Neuronal stem cell (in vitro differentiated cells): ENCODE measurements around the gene CCL25. TPM values are rescaled to one million over a fixed set of nuclear protein-coding genes. Genes with fewer than 3 reads are reported as not detected.

ENCODE experiments used
- DNase-seq: peaks from one replicate; pipeline ENCODE4 v3.0.0-alpha.2; 2013; ENCODE audit warnings: low spot score
- H2AFZ ChIP-seq: one replicate; pipeline ENCODE4 v1.6.1; 2013; ENCODE audit warnings: mild to moderate bottlenecking, low read length, inconsistent platforms
- H2AK5ac ChIP-seq: 2 replicates; pipeline ENCODE4 v1.6.1; 2013; ENCODE audit warnings: low read depth, mild to moderate bottlenecking, inconsistent platforms, low read length, moderate library complexity, mixed read lengths
- H2BK120ac ChIP-seq: 2 replicates; pipeline ENCODE4 v1.6.1; 2013; ENCODE audit warnings: low read depth, mild to moderate bottlenecking, inconsistent platforms, low read length, moderate library complexity, mixed read lengths
- H2BK12ac ChIP-seq: one replicate; pipeline ENCODE4 v1.6.1; 2013; ENCODE audit warnings: low read length, inconsistent platforms
- H2BK15ac ChIP-seq: 2 replicates; pipeline ENCODE4 v1.6.1; 2013; ENCODE audit warnings: mild to moderate bottlenecking, low read length, inconsistent platforms, mixed read lengths
- H2BK5ac ChIP-seq: one replicate; pipeline ENCODE4 v1.6.1; 2013; ENCODE audit warnings: inconsistent platforms, mild to moderate bottlenecking, low read length, moderate library complexity
- H3K14ac ChIP-seq: one replicate; pipeline ENCODE4 v1.6.1; 2013; ENCODE audit warnings: low read length, inconsistent platforms
- H3K18ac ChIP-seq: 2 replicates; pipeline ENCODE4 v1.6.1; 2013; ENCODE audit warnings: low read length, inconsistent platforms
- H3K23ac ChIP-seq: 2 replicates; pipeline ENCODE4 v1.6.1; 2013; ENCODE audit warnings: low read depth, mild to moderate bottlenecking, mixed read lengths, low read length, inconsistent platforms; ENCODE audit not compliant: poor library complexity
- H3K27ac ChIP-seq: replicated peaks from 3 replicates; pipeline ENCODE4 v1.5.1; 2013; ENCODE audit warnings: low read length, inconsistent platforms
- H3K27me3 ChIP-seq, 3 experiments: 2 replicates each; pipeline ENCODE4 v1.6.1; 2013; ENCODE audit warnings: low read length in 3 of 3, mild to moderate bottlenecking in 2 of 3, inconsistent platforms in 1 of 3, low read depth in 1 of 3, mixed read lengths in 1 of 3, moderate library complexity in 1 of 3; ENCODE audit not compliant: control insufficient read depth in 3 of 3, insufficient read depth in 3 of 3
- H3K36me3 ChIP-seq, 2 donors: replicated peaks in 1 of 2; 2 replicates each; pipeline ENCODE4 v1.6.1; 2013; ENCODE audit warnings: low read length in 2 of 2; ENCODE audit not compliant: control insufficient read depth in 2 of 2, insufficient read depth in 2 of 2
- H3K4ac ChIP-seq: 2 replicates; pipeline ENCODE4 v1.6.1; 2013; ENCODE audit warnings: inconsistent platforms, mild to moderate bottlenecking, low read length, moderate library complexity
- H3K4me1 ChIP-seq, 2 donors: 1 replicate in 1 of 2; 2 replicates in 1 of 2; pipeline ENCODE4 v1.6.1; 2013; ENCODE audit warnings: low read length in 2 of 2, low read depth in 1 of 2; ENCODE audit not compliant: control insufficient read depth in 2 of 2, insufficient read depth in 1 of 2
- H3K4me2 ChIP-seq: one replicate; pipeline ENCODE4 v1.6.1; 2013; ENCODE audit warnings: mild to moderate bottlenecking, low read length, inconsistent platforms; ENCODE audit not compliant: insufficient read depth, poor library complexity, severe bottlenecking
- H3K4me3 ChIP-seq, 2 donors: 2 replicates each; pipeline ENCODE4 v1.5.1; 2013; ENCODE audit warnings: low read length in 2 of 2, mild to moderate bottlenecking in 2 of 2, inconsistent platforms in 1 of 2, moderate library complexity in 1 of 2
- H3K79me1 ChIP-seq: one replicate; pipeline ENCODE4 v1.6.1; 2013; ENCODE audit warnings: low read depth, mild to moderate bottlenecking, inconsistent platforms, low read length, moderate library complexity
- H3K9ac ChIP-seq: one replicate; pipeline ENCODE4 v1.6.1; 2013; ENCODE audit warnings: mild to moderate bottlenecking, low read depth, low read length, inconsistent platforms; ENCODE audit not compliant: poor library complexity
- H3K9me3 ChIP-seq, 2 donors: replicated peaks in 1 of 2; 2 replicates each; pipeline versions ENCODE3 to v1.6.1; 2013; ENCODE audit warnings: low read length in 2 of 2, mild to moderate bottlenecking in 2 of 2, inconsistent platforms in 1 of 2, low read depth in 1 of 2, mixed read lengths in 1 of 2, moderate library complexity in 1 of 2; ENCODE audit not compliant: control insufficient read depth in 2 of 2, insufficient read depth in 1 of 2
- H4K8ac ChIP-seq: one replicate; pipeline ENCODE4 v1.6.1; 2013; ENCODE audit warnings: low read depth, mild to moderate bottlenecking, inconsistent platforms, low read length, moderate library complexity
- H4K91ac ChIP-seq: one replicate; pipeline ENCODE4 v1.6.1; 2013; ENCODE audit warnings: low read length, low read depth, mild to moderate bottlenecking, inconsistent platforms; ENCODE audit not compliant: poor library complexity
- WGBS, 2 donors: extraction: QIAGEN DNeasy Blood & Tissue Kit; methylation state at CpG; one replicate each; pipeline ENCODE4 v1.1.7; 2013; ENCODE audit warnings: missing lambda C conversion rate in 2 of 2, mixed read lengths in 1 of 2; ENCODE audit not compliant: insufficient read length in 2 of 2, insufficient replicate concordance in 1 of 2; ENCODE audit errors: extremely low coverage in 2 of 2; 5-methylcytosine and 5-hydroxymethylcytosine counted together
- polyA plus RNA-seq, 2 experiments: library from polyadenylated mRNA; stranded (reverse); fragments of 200-250 nt; gene quantifications; one replicate each; pipeline ENCODE4 v1.2.3, GENCODE V29; 2013

CCL25 gene, protein sequence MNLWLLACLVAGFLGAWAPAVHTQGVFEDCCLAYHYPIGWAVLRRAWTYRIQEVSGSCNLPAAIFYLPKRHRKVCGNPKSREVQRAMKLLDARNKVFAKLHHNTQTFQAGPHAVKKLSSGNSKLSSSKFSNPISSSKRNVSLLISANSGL
- 0.36 TPM for polyA plus RNA-seq (2013, experiment 1 of 2)
- polyA plus RNA-seq (2013, experiment 2 of 2): 0.60 TPM

DNA sequence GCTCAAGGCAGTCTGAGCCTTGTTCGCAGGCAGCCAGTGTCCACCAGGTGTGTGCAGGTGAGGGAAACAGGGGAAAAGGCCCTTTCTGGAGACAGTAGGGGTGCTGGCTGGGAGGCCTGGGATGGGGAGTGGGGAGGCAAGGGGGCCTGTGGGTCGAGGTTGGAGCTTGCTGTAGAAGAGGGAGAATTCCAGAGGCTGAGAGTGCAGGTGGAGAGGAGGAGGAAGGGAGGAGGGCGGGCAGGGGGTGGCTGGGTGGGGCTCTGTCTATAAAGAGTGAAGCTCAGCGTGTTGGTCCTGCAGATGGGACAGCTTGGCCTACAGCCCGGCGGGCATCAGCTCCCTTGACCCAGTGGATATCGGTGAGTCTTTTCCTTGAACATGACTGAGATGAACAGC, at the start of gene CCL25:
CCL25 (plus strand) TSS at position 297 of the 396 bp plus-strand sequence. CDS start 290 bp downstream, outside the sequence.
- Histone ChIP-seq H2BK15ac (peak within 1 kb of the TSS; percentile 41), H2BK120ac (peak within 1 kb of the TSS; percentile 13), H3K4me3 (no peak within 1 kb of the TSS), H3K23ac (no peak within 1 kb of the TSS), H3K4ac (no peak within 1 kb of the TSS), H4K8ac (no peak within 1 kb of the TSS), H3K14ac (peak within 1 kb of the TSS; percentile 56), H2BK12ac (no peak within 1 kb of the TSS), H4K91ac (no peak within 1 kb of the TSS), H2AK5ac (peak within 1 kb of the TSS; percentile 46), H2BK5ac (no peak within 1 kb of the TSS), H3K9ac (no peak within 1 kb of the TSS), H3K18ac (peak within 1 kb of the TSS; percentile 90), H3K27ac (no peak within 1 kb of the TSS), H2AFZ (no peak within 1 kb of the TSS), H3K4me2 (no peak within 1 kb of the TSS), H3K4me1 (peaks cover 4 to 22% of the 10 kb centered on the region in 2 donors), H3K79me1 (no peaks in the 10 kb centered on the region), H3K36me3 (no peaks in the 10 kb centered on the region), H3K27me3 (peaks cover 0 to 7% (median 4%) of the 10 kb centered on the region in 3 experiments), H3K9me3 (peaks cover 0 to 3% of the 10 kb centered on the region in 2 donors)
- DNase-seq: no peak
- no CpG with 5 or more reads among the region's 7 CpGs for WGBS, 2 donors

GRCh38 chr19:8004001-8004400, 48.6 kb upstream of the CCL25 start:
- DNase-seq: no peak
- H2AFZ ChIP-seq: no peak overlapping the region
- no peak overlapping the region for H2BK12ac ChIP-seq
- no peak overlapping the region for H2AK5ac ChIP-seq
- H3K27me3 ChIP-seq: no peaks in the 10 kb centered on the region
- H3K18ac ChIP-seq: no peak overlapping the region
- peak overlapping the region; percentile 89 for H3K9ac ChIP-seq
- peak overlapping the region; percentile 79 to 98 for H3K4me3 ChIP-seq
- no peak overlapping the region for H2BK5ac ChIP-seq
- no peak overlapping the region for H2BK15ac ChIP-seq
- H4K91ac ChIP-seq: no peak overlapping the region
- peak overlapping the region; percentile 85 for H3K4me2 ChIP-seq
- no peak overlapping the region for H3K27ac ChIP-seq
- no peak overlapping the region for H3K14ac ChIP-seq
- H2BK120ac ChIP-seq: no peak overlapping the region
- WGBS, 2 donors: no CpG with 5 or more reads among the region's 6 CpGs
- H3K4me1 ChIP-seq: peaks cover 11 to 13% of the 10 kb centered on the region in 2 donors
- peaks cover 14% of the 10 kb centered on the region for H3K79me1 ChIP-seq
- H3K9me3 ChIP-seq: no peaks in the 10 kb centered on the region
- no peak overlapping the region for H3K23ac ChIP-seq
- H3K4ac ChIP-seq: no peak overlapping the region
- no peak overlapping the region for H4K8ac ChIP-seq
- peaks cover 17 to 42% of the 10 kb centered on the region in 2 donors for H3K36me3 ChIP-seq

DNA sequence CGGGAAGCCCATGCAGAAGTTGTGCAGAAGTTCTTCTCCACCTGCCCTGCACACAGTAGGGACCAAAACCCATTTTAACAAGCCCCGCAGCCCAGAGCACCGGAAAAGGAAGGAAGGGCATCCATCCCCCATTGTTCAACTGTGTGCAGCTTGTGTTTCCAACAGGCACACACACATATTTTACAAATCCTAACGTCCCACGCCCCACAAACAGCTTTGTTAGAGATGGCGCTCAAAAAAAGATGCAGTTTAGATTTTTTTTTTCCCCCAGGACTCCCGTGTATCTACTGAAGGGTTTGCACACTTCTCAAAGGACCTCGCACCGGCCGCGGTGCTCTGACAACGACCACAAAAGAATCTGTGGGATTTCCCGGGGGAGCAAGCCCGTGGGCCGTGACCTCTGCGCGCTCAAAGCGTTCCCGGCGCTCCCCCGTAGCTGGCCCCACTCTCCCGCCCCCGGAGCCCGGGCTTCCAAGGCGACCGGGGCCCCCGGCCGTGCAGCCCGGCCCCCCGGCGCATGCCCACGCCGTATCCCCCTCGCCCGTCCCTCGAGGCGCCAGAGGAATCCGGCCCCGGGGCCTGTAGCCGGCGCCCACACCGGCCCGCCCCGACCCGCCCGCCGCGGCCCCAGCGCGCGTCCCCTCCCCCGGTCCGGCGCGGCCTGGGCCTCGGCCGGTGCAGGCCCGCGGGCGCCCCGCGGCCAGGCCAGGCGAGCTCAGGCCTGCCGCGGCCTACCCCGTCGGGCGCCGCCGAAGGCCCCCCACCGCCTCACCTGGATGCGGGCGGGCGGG, 47.6 kb upstream of the CCL25 start:
- Histone ChIP-seq H3K9me3 (no peaks in the 10 kb centered on the region), H2AFZ (peak overlapping the region; percentile 1), H3K4me3 (peak overlapping the region; percentile 79 to 98), H2AK5ac (peak overlapping the region; percentile 61), H3K4me1 (peaks cover 11 to 13% of the 10 kb centered on the region in 2 donors), H2BK15ac (no peak overlapping the region), H2BK5ac (peak overlapping the region; percentile 72), H3K79me1 (peaks cover 14% of the 10 kb centered on the region), H4K8ac (no peak overlapping the region), H3K23ac (peak overlapping the region; percentile 38), H3K9ac (peak overlapping the region; percentile 89), H3K18ac (peak overlapping the region; percentile 33), H3K27me3 (no peaks in the 10 kb centered on the region), H2BK120ac (peak overlapping the region; percentile 8), H2BK12ac (peak overlapping the region; percentile 30), H3K27ac (peak overlapping the region; percentile 2), H3K4ac (no peak overlapping the region), H3K14ac (no peak overlapping the region), H4K91ac (no peak overlapping the region), H3K36me3 (peaks cover 13 to 37% of the 10 kb centered on the region in 2 donors), H3K4me2 (peak overlapping the region; percentile 85)
- DNase-seq: no peak
- WGBS, 2 donors: no CpG with 5 or more reads among the region's 74 CpGs
